ENCODE data around the gene NDUFB8.

NDUFB8 gene

GRCh38 chr10:100537475-100537874, 7.8 kb upstream of the NDUFB8 start:
- DNase-seq (ENCODE audit: low read depth in 1 of 2, low spot score in 1 of 2) = no peak

GRCh38 chr10:100535715-100536353, 6.2 kb upstream of the NDUFB8 start, which contains the start of gene HIF1AN:
TSS of gene HIF1AN (plus strand) at chr10:100535943. CDS start at chr10:100535959, 16 bp downstream.
- peak; percentile 57 to 90 for DNase-seq (ENCODE audit: low read depth in 1 of 2, low spot score in 1 of 2)

- DNase-seq (ENCODE audit: low read depth in 1 of 2, low spot score in 1 of 2) = no peak
These were observed 5.7 kb upstream of the NDUFB8 start for GRCh38 chr10:100535338-100535714.

- DNase-seq (ENCODE audit: low read depth in 1 of 2, low spot score in 1 of 2) = no peak
These were observed 5.1 kb upstream of the NDUFB8 start for GRCh38 chr10:100534726-100535125.

- DNase-seq (ENCODE audit: low read depth in 1 of 2, low spot score in 1 of 2) = no peak
These were observed 2.1 kb upstream of the NDUFB8 start for GRCh38 chr10:100531761-100532160.

- DNase-seq (ENCODE audit: low read depth in 1 of 2, low spot score in 1 of 2) = no peak
These were observed 673 bp downstream of the NDUFB8 start for GRCh38 chr10:100528921-100529474.

GRCh38 chr10:100528123-100528886, 1.4 kb downstream of the NDUFB8 start:
- DNase-seq (ENCODE audit: low read depth in 1 of 2, low spot score in 1 of 2) = no peak

- DNase-seq (ENCODE audit: low read depth in 1 of 2, low spot score in 1 of 2) = no peak
These were observed 5.0 kb downstream of the NDUFB8 start for GRCh38 chr10:100524638-100525037.

- DNase-seq (ENCODE audit: low read depth in 1 of 2, low spot score in 1 of 2) = no peak
These were observed 5.5 kb downstream of the NDUFB8 start for GRCh38 chr10:100524206-100524605.

GRCh38 chr10:100522945-100523344, 6.7 kb downstream of the NDUFB8 start:
- no peak for DNase-seq (ENCODE audit: low read depth in 1 of 2, low spot score in 1 of 2)

GRCh38 chr10:100522107-100522801, 7.4 kb downstream of the NDUFB8 start:
- no peak for DNase-seq (ENCODE audit: low read depth in 1 of 2, low spot score in 1 of 2)

- DNase-seq (ENCODE audit: low read depth in 1 of 2, low spot score in 1 of 2) = no peak
These were observed 8.9 kb downstream of the NDUFB8 start for GRCh38 chr10:100520811-100521210.

- DNase-seq (ENCODE audit: low read depth in 1 of 2, low spot score in 1 of 2) = no peak
These were observed 10.2 kb downstream of the NDUFB8 start, which contains the start of gene SEC31B for GRCh38 chr10:100519311-100520051. TSS of gene SEC31B (minus strand) at chr10:100519861. CDS start at chr10:100516952, 2,909 bp downstream.

GRCh38 chr10:100518761-100519241, 10.9 kb downstream of the NDUFB8 start:
- peak in 1 of 2 donors; percentile 46 for DNase-seq (ENCODE audit: low read depth in 1 of 2, low spot score in 1 of 2)

- DNase-seq (ENCODE audit: low read depth in 1 of 2, low spot score in 1 of 2) = no peak
These were observed 12.8 kb downstream of the NDUFB8 start for GRCh38 chr10:100516847-100517246.

- DNase-seq (ENCODE audit: low read depth in 1 of 2, low spot score in 1 of 2) = no peak
These were observed 14.1 kb downstream of the NDUFB8 start for GRCh38 chr10:100515612-100516011.

GRCh38 chr10:100510533-100511308, 18.9 kb downstream of the NDUFB8 start:
- DNase-seq (ENCODE audit: low read depth in 1 of 2, low spot score in 1 of 2) = peak in 1 of 2 donors; percentile 52

GRCh38 chr10:100509241-100509840, 20.3 kb downstream of the NDUFB8 start:
- no peak for DNase-seq (ENCODE audit: low read depth in 1 of 2, low spot score in 1 of 2)

GRCh38 chr10:100508691-100509150, 20.9 kb downstream of the NDUFB8 start:
- DNase-seq (ENCODE audit: low read depth in 1 of 2, low spot score in 1 of 2) = peak in 1 of 2 donors; percentile 50

Measured in activated CD4-positive, alpha-beta T cell treated with anti-CD3 and anti-CD28 coated beads, Interleukin-2, amount 50 U/mL, for 24 hours (primary cell).